ENCODE measurements around the gene TMEM119.
"Not testable (repeated sequence)": the region's sequence is repeated elsewhere in the genome, so short reads cannot be mapped to it uniquely, and the experiment has no call there.

The TMEM119 gene

DNA sequence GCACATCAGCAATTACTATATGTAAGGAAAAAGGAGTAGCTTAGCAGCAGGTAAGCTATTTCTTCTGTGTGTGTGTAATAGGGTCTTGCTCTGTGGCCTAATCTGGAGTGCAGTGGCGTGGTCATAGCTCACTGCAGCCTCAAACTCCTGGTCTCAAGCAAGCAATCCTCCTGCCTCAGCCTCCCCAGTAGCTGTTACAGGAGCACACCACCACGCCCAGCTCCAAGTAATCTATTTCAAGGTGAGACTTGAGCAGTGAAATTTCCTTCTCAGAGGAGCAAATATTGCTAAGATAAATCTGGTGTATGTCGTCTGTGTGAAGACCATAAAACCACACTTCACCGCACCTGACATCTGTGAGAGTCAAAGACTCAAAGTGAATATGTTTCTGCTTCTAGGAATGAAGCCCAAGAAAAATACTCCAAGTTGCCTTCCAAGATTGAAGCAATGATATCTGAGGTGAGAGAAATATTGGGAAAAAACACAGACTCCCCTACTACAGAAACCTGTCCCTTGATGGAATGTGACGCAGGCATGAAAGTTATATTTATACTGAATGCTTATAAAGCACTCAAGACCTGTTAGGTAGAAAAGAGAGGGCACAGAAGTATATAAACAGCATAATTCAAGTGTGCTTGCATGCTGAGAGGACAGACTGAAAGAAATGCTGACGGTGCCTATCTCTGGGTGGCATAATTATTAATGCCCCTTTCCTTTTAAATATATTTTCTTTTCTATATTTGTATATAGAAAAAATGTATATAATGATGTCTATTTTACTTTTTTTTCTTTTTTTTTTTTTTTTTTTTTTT lies 38.3 kb upstream of the TMEM119 start:
- no peak for DNase-seq
- in situ Hi-C loops (cut with HindIII; ENCODE audit: low pct_ligation_motif_present, low pct_unique_long_range_greater_than_20kb, low sequenced_read_pairs): no loop called here

GRCh38 chr12:108635201-108635996 lies 37.5 kb upstream of the TMEM119 start:
- DNase-seq: no peak
- in situ Hi-C loops (cut with HindIII; ENCODE audit: low pct_ligation_motif_present, low pct_unique_long_range_greater_than_20kb, low sequenced_read_pairs): no loop called here

- in situ Hi-C loops (cut with HindIII; ENCODE audit: low pct_ligation_motif_present, low pct_unique_long_range_greater_than_20kb, low sequenced_read_pairs): no loop called here
- no peak for DNase-seq
Measured at GRCh38 chr12:108634341-108634751, 36.5 kb upstream of the TMEM119 start.

DNA sequence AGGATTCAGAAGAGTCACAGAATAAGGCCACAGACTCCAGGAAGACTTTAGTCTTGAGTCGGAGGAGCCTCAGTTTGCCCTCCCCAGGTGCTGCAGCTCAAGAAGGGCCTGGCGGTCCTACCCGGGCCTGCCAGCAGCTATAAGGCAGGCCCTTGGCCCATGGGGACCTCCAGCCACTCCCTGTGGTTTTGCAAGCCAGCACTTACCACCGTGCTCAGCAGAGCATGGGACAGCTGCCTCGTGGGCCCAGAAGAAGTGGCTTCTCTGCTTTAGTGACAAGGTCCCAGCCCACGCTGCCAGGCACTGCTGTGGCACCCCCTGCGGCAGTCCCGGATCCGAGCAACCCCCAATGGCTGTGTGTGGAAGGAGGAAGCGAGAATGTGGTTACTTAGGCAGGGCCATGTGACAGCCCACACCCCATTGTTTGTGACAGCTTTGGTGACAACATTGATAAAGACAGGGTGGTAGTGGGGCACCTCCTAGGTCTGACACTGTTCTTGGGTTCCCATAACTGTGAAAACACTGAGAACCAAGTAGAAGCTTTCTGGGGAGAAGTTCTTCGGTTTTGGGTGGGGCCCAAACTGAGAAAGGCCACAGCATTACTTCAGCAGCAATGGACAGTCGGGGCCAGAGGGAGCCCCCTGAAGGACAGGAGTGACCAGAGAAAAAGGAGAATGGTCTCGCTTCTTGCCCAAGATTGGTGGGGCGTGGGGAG lies 35.8 kb upstream of the TMEM119 start, which contains the start of gene SELPLG:
Gene SELPLG, minus strand, starts transcription at position 361 of the 715 bp plus-strand sequence. CDS start 9,587 bp downstream, outside the sequence.
- in situ Hi-C loops (cut with HindIII; ENCODE audit: low pct_ligation_motif_present, low pct_unique_long_range_greater_than_20kb, low sequenced_read_pairs): no loop called here
- no peak for DNase-seq

- in situ Hi-C loops (cut with HindIII; ENCODE audit: low pct_ligation_motif_present, low pct_unique_long_range_greater_than_20kb, low sequenced_read_pairs): no loop called here
- DNase-seq: no peak
Measured at GRCh38 chr12:108633081-108633533, 35.2 kb upstream of the TMEM119 start.

DNA sequence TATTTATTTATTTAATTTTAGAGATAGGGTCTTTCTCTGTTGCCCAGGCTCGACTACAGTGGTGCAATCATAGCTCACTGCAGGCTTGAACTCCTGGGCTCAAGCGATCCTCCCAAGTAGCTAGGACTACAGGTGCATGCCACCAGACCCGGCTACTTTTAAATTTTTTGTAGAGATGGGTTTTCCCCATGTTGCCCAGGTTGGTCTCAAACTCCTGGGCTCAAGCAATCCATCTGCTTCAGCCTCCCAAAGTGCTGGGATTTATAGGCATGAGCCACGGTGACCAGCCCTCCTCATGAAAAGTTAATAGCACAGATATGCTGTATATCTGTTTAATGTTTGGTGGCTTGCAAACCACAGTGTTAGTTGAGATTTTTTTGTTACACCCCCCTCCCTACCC lies 33.4 kb upstream of the TMEM119 start:
- in situ Hi-C loops (cut with HindIII; ENCODE audit: low pct_ligation_motif_present, low pct_unique_long_range_greater_than_20kb, low sequenced_read_pairs); DNase-seq: not testable (repeated sequence)

DNA sequence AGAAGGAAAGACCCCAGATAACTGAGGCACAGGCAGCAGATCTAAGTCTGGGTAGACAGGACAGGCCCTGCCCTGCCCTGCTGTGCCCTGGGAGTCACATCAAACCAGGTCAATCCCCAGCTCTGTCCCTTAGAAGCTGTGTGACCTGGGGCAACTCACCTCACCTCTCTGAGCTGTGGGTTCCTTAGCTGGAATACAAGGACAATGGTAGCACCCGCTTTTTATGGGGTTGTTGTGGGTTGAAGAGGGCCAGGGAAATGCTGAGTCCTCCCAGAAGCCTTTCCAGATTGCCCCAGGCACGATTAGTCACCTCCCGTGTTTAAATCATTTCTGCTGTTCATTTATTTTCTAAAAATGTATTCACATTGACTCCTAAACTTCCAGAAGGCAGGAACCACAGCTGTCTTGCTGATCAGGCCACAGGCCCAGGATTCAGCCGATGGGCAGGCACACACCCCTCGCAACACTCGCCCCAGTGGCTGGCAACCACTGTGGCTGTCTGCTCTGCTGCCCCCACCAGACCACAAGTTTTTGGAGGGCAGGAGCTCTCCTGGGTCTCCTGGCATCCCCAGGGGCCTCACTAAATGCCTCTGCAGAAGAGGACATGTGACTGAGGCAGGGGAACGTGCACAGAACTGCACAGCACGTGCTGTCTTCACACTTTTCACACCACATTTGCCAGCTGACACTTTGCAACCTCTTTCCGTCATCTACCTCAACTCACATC lies 32.8 kb upstream of the TMEM119 start:
- in situ Hi-C loops (cut with HindIII; ENCODE audit: low pct_ligation_motif_present, low pct_unique_long_range_greater_than_20kb, low sequenced_read_pairs): no loop called here

DNA sequence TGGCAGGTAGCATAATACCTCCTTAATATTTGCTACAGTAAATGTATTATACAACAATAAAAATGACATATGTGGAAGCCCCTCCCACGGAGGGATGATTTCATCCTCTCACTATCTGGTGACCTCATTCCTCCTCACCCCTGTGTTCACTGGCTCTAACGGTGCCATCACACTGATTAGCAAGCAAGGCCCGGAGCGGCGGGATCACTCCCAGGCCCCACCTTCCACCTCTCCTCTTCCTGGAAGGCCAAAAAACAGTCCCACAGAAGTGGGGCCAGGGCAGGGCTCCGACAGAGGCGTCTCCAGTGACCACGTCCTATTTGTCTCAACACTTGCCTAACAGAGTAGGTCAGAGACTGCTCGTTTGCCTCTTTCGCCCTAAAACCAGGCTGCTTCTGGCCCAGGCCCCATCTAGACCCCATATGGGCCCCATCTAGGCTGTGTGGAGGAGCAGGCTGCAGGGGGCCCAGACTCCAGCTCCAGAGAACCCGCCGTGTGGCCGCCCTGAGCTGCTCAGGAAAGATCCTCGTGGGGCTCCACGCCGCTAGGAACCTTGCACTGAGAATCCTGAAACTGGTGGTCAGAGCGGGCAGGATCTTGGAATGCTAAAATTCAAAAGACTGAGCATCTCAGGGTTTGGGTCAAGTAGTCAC lies 32.1 kb upstream of the TMEM119 start:
- peak; percentile 79 for DNase-seq
- in situ Hi-C loops (cut with HindIII; ENCODE audit: low pct_ligation_motif_present, low pct_unique_long_range_greater_than_20kb, low sequenced_read_pairs): no loop called here

More for the DNA sequence above, 32.8 kb upstream of the TMEM119 start:
- no peak for DNase-seq

DNA sequence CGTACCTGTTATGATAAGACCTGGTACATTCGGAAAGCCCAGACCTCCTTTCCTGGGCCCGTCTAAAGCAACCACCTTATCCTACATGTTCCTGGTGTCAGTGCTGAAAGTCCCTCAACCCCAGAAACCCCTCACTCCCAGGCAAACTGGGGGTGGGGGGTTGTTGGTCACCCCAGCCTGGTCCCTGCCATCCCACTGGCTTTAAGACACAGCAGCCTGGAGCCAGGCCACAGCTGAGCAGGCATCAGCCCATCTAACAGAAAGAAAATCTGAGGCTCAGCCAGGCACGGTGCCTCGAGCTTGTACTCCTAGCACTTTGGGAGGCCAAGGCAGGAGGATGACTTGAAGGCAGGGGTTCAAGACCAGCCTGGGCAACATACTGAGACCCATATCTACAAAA lies 31.3 kb upstream of the TMEM119 start:
- DNase-seq: no peak
- in situ Hi-C loops (cut with HindIII; ENCODE audit: low pct_ligation_motif_present, low pct_unique_long_range_greater_than_20kb, low sequenced_read_pairs): no loop called here

GRCh38 chr12:108627134-108627920 lies 29.4 kb upstream of the TMEM119 start:
- in situ Hi-C loops (cut with HindIII; ENCODE audit: low pct_ligation_motif_present, low pct_unique_long_range_greater_than_20kb, low sequenced_read_pairs): no loop called here
- DNase-seq: no peak

DNA sequence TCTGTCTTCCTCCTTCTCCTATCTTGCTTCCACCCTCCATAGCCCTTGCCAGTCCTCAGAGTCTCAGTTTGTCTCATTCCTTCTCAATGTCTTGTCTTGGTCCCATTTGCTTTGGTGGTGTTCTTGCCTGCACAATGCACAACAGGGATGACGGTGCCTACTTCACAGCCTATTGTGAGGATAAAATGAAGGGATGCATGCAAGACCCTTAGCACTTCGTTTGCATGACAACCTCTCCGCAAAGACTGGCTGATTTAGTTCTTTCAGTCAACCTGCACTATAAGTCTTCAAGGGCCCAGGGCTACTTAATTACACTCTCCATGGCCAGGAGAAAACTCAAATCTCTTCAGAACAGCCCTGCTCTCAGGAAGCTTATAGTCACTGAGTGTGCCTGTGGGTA lies 27.3 kb upstream of the TMEM119 start:
- no peak for DNase-seq
- in situ Hi-C loops (cut with HindIII; ENCODE audit: low pct_ligation_motif_present, low pct_unique_long_range_greater_than_20kb, low sequenced_read_pairs): no loop called here

DNA sequence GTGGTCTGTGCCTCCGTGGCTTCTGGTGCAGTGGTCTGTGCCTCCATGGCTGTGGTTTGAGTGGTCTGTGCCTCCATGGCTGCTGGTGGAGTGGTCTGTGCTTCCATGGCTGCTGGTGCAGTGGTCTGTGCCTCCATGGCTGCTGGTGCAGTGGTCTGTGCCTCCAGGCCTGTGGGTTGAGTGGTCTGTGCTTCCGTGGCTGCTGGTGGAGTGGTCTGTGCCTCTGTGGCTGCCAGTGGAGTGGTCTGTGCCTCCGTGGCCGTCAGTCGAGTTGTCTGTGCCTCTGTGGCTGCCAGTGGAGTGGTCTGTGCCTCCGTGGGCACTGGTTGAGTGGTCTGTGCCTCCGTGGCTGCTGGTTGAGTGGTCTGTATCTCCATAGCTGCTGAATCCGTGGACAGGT lies 25.7 kb upstream of the TMEM119 start:
- in situ Hi-C loops (cut with HindIII; ENCODE audit: low pct_ligation_motif_present, low pct_unique_long_range_greater_than_20kb, low sequenced_read_pairs): no loop called here
- no peak for DNase-seq

- in situ Hi-C loops (cut with HindIII; ENCODE audit: low pct_ligation_motif_present, low pct_unique_long_range_greater_than_20kb, low sequenced_read_pairs): no loop called here
- no peak for DNase-seq
Measured at GRCh38 chr12:108622921-108623514, 25.1 kb upstream of the TMEM119 start.

DNA sequence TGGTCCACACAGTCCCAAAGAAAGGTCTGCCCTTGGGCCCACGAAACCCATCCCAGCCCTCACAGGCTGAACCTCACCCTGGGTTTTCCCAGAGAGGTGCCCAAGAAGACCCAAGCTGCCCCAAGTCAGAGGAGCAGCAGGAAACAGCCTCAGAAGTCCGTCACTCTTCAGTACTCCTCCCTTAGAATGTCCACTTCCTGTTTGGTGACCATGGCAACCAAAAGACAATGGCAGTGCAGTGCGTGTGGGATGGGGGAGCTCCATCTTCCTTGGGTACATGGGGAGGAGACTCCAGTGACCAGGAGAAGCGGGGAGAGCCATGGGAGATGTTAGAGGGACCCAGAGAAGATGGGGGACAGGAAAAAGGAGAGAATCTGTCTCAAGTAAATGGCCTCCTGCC lies 24.5 kb upstream of the TMEM119 start:
- in situ Hi-C loops (cut with HindIII; ENCODE audit: low pct_ligation_motif_present, low pct_unique_long_range_greater_than_20kb, low sequenced_read_pairs): no loop called here
- DNase-seq: peak; percentile 29

- in situ Hi-C loops (cut with HindIII; ENCODE audit: low pct_ligation_motif_present, low pct_unique_long_range_greater_than_20kb, low sequenced_read_pairs): no loop called here
Measured at GRCh38 chr12:108621161-108621560, 23.3 kb upstream of the TMEM119 start.

DNA sequence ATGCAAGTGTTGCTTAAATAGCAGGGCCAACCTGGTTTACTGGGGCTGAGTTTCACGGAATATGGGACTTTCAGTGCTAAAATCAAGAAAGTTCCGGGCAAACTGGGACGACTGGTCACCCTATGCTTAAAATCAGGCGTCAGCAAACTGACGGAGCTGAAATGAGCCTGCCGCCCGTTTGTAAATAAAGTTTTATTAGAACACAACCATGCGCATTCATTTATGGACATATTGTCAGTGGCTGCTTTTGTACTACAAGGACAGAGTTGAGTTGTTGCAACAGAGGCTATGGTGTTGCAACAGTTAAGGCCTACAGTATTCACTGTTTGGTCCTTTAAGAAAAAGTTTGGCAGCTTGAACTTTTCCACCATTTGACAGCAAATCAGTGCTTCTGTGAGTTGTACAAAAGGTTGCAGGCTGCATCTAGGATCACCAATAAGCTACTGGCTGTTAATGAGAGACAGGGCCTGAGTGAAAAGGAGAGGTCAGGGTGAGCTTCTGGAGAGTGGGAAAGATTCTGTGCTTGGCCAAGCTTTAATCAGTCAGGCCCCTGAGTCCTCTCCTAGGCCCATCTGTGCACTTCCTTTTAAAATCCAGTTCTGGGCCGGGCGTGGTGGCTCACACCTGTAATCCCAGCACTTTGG lies 22.5 kb upstream of the TMEM119 start:
- no peak for DNase-seq
- in situ Hi-C loops (cut with HindIII; ENCODE audit: low pct_ligation_motif_present, low pct_unique_long_range_greater_than_20kb, low sequenced_read_pairs): no loop called here

More at GRCh38 chr12:108621161-108621560, 23.3 kb upstream of the TMEM119 start:
- no peak for DNase-seq
